SK-N-MC (cell line): Measurements from ENCODE around the gene TECPR1.

Source experiments
- EZH2 ChIP-seq: fragments of 200-600 bp; sonication (generic); IDR thresholded peaks from one replicate; pipeline ENCODE4 v1.6.1; 2017; ENCODE audit warnings: antibody characterized with exemption
- FOXP2 ChIP-seq: optimal IDR thresholded peaks from 2 replicates; pipeline ENCODE3; 2011; ENCODE audit warnings: mild to moderate bottlenecking, moderate library complexity; ENCODE audit not compliant: insufficient read depth; ENCODE audit errors: extremely low read length, control extremely low read depth
- POLR2AphosphoS5 ChIP-seq: IDR thresholded peaks from 2 replicates; pipeline ENCODE4 v1.6.1; 2012; ENCODE audit warnings: mild to moderate bottlenecking, low read depth, low read length, borderline replicate concordance

DNA sequence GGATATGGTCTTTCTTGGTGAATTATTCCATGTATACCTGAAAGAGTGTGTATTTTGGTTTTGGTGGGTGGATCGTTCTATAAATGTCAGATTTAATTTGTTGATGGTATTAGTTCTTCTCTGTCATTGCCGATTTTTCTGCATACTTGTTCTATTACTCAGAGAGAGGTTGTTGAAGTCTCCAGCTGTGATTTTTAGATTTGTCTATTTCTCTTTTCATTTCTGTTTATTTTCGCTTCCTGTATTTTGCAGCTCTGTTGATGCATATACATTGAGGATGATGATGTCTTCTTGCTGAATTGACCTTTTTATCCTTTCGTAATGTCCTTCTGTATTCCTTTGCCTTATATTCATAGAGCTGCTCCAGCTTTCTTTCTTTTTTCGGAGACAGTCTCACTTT lies 52.9 kb downstream of the TECPR1 start:
- TF ChIP-seq EZH2 (no peak), POLR2AphosphoS5 (no peak), FOXP2 (no peak)
